ENCODE data around the gene CYGB. TPM values are rescaled to one million over a fixed set of nuclear protein-coding genes. Genes with fewer than 3 reads are reported as not detected.

Gene CYGB
- total RNA-seq, 2 experiments from 2014 or later = 0.44 to 0.57 TPM

DNA sequence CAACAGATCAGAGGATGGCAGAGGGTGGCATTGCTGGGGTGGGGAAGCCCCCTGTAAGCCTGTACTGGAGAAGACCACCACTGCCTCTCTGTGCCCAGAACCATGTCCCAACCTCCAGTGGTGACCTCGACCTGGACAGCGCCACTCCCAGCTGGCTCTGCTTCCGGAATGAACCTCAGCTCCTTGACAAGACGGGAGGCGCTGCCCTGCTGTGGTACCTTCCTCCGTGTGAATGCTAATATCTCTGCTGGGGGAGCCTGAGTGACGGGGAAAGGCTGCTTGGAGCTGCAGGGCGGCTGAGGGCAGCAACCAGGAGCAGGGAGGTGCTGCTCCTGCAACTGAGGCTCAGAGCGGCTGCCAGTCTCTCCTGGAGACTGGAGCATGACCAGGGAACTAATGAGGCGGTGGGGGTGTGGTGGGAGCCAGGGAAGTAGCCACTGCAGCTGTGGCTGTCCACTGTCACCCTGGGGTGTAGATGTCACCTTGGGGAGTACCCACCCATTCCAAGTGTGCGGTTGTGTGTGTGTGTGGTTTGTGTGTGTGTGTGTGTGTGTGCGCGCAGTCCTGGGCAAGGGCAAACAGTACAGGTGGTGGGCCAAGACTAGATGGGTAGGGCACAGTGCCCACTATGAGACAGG, 8.5 kb upstream of the CYGB start:
- Histone ChIP-seq H3K27ac (ENCODE audit: low read depth, low read length, poor library complexity, severe bottlenecking) (no peak overlapping the region), H2AFZ (ENCODE audit: low read length) (no peak overlapping the region), H3K36me3 (ENCODE audit: insufficient read depth, low read length) (no peaks in the 10 kb centered on the region), H3K4me3 (ENCODE audit: low read depth, low read length, poor library complexity, severe bottlenecking) (no peak overlapping the region), H3K79me2 (ENCODE audit: insufficient read depth, low read depth, low read length) (no peaks in the 10 kb centered on the region), H4K20me1 (ENCODE audit: insufficient read depth, low read length) (no peaks in the 10 kb centered on the region), H3K9me2 (ENCODE audit: insufficient read depth, low read length) (no peaks in the 10 kb centered on the region), H3K9me3 (ENCODE audit: low read length) (no peaks in the 10 kb centered on the region), H3K4me1 (ENCODE audit: insufficient read depth, low read length, poor library complexity, severe bottlenecking) (peaks cover 19% of the 10 kb centered on the region), H3K4me2 (ENCODE audit: low read length) (no peak overlapping the region)
- intact Hi-C loops (cut with micrococcal nuclease; ENCODE audit: unreplicated experiment) = loop anchor here (2.0 to 5.0 kb wide), 3 partner anchors 39 to 139 kb away; partner anchors contain the start of gene AANAT
- BruUV-seq (replicated peaks) = no TSS peak
- CTCF ChIA-PET (ENCODE audit: unreplicated experiment) = interaction anchor here (0.6 to 1.6 kb wide), 3 partner anchors 18 to 1521 kb away, joined by 3 to 8 read pairs (median 5); no protein-coding TSS in a partner anchor
- POLR2A ChIA-PET = interaction anchor here (0.5 to 1.5 kb wide), 5 partner anchors 14 to 61 kb away, joined by 3 to 7 read pairs (median 3); no protein-coding TSS in a partner anchor
- TF ChIP-seq EZH2phosphoT487 (IDR thresholded peaks at IDR 0.05; ENCODE audit: borderline replicate concordance, low read depth, low read length) = no peak
- TF ChIP-seq, protein P1, sequence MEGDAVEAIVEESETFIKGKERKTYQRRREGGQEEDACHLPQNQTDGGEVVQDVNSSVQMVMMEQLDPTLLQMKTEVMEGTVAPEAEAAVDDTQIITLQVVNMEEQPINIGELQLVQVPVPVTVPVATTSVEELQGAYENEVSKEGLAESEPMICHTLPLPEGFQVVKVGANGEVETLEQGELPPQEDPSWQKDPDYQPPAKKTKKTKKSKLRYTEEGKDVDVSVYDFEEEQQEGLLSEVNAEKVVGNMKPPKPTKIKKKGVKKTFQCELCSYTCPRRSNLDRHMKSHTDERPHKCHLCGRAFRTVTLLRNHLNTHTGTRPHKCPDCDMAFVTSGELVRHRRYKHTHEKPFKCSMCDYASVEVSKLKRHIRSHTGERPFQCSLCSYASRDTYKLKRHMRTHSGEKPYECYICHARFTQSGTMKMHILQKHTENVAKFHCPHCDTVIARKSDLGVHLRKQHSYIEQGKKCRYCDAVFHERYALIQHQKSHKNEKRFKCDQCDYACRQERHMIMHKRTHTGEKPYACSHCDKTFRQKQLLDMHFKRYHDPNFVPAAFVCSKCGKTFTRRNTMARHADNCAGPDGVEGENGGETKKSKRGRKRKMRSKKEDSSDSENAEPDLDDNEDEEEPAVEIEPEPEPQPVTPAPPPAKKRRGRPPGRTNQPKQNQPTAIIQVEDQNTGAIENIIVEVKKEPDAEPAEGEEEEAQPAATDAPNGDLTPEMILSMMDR (conservative IDR thresholded peaks at IDR 0.05; ENCODE audit: low read length) = no peak
- no peak for DNase-seq (ENCODE audit: low spot score)

DNA sequence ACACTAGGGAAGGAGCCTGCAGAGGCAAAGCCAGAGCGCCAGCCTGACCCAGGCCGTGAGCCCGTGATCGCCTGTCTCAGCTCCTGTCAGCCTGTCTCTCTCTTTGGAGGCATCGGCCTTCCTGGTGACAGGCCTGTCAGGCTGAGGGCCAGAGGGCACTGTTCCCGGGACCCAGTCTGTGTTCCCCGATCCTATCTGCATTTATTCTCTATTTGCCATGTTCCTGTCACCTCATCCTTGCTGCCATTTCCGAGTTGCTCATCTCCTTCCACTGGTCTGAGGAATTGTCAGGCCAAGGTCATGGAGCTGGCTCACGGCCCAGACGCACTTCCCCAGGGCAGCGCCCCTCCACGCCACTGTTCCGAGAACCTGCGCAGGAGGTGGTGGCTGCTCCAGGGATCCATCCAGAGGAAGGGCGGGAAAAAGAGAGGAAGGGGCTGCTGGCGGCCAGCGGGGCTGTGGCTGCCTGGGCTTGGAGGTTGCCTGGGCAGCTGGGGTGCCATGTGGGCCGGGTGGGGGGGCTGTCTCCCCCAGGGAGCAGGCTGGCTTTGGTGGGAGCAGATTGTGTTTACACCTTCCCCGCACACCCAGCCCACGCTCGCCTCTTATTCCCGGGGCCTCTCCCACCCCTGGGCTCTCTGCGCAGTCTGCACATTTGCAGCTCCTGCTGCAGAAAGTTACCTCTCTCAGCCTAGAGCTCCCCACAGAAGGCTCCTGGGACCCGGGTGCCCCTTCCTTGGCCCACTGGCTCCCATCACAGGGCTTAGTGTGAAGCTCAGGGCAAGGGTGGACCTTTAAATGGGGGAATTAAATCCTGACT, 7.2 kb upstream of the CYGB start:
- Histone ChIP-seq H3K4me2 (ENCODE audit: low read length) (no peak overlapping the region), H3K9me3 (ENCODE audit: low read length) (no peaks in the 10 kb centered on the region), H3K27ac (ENCODE audit: low read depth, low read length, poor library complexity, severe bottlenecking) (no peak overlapping the region), H4K20me1 (ENCODE audit: insufficient read depth, low read length) (no peaks in the 10 kb centered on the region), H3K79me2 (ENCODE audit: insufficient read depth, low read depth, low read length) (no peaks in the 10 kb centered on the region), H3K4me1 (ENCODE audit: insufficient read depth, low read length, poor library complexity, severe bottlenecking) (peaks cover 26% of the 10 kb centered on the region), H3K9me2 (ENCODE audit: insufficient read depth, low read length) (no peaks in the 10 kb centered on the region), H3K36me3 (ENCODE audit: insufficient read depth, low read length) (no peaks in the 10 kb centered on the region), H2AFZ (ENCODE audit: low read length) (no peak overlapping the region), H3K4me3 (ENCODE audit: low read depth, low read length, poor library complexity, severe bottlenecking) (no peak overlapping the region)
- TF ChIP-seq EZH2phosphoT487 (IDR thresholded peaks at IDR 0.05; ENCODE audit: borderline replicate concordance, low read depth, low read length) = no peak
- TF ChIP-seq, protein P1 (conservative IDR thresholded peaks at IDR 0.05; ENCODE audit: low read length) = no peak
- no TSS peak for BruUV-seq (replicated peaks)
- no peak for DNase-seq (ENCODE audit: low spot score)
- POLR2A ChIA-PET = interaction anchor here (0.6 to 0.9 kb wide), 2 partner anchors 16 to 25 kb away, joined by 3 to 8 read pairs; no protein-coding TSS in a partner anchor
- intact Hi-C loops (cut with micrococcal nuclease; ENCODE audit: unreplicated experiment) = loop anchor here (5.0 kb wide), 2 partner anchors 37 to 137 kb away; no protein-coding TSS in a partner anchor
- CTCF ChIA-PET (ENCODE audit: unreplicated experiment) = interaction anchor here (0.6 to 1.6 kb wide), 2 partner anchors 17 to 307 kb away, joined by 3 to 5 read pairs; no protein-coding TSS in a partner anchor
